IMR-90 (cell line): Measurements from ENCODE around the gene MAB21L3. TPM values are rescaled to one million over a fixed set of nuclear protein-coding genes. Genes with fewer than 3 reads are reported as not detected.

ENCODE experiments used
- ATAC-seq: fragments of 200-7000 bp; cut with Tn5 transposase; 2 replicates; pipeline ENCODE4 v1.9.1; 2020; ENCODE audit warnings: low read depth, mild to moderate bottlenecking, moderate library complexity
- BruUV-seq: library from RNA; stranded (reverse); fragments of 400-500 nt; replicated peaks from 2 replicates; lab custom pipeline; 2021; lab: Mats Ljungman, UMichigan
- CTCF ChIA-PET: fragments of 300-600 bp; formaldehyde crosslinking; extraction: SDS; loops from one replicate; lab custom pipeline; 2021; ENCODE audit warnings: antibody characterized with exemption; lab: Yijun Ruan, JAX
- POLR2A ChIA-PET: fragments of 300-600 bp; sonication (Branson Sonifier 250); formaldehyde crosslinking; loops from one replicate; lab custom pipeline; 2022; ENCODE audit warnings: antibody characterized with exemption; ENCODE audit not compliant: unreplicated experiment; lab: Charles Lee
- DNase-seq: peaks from one replicate; pipeline ENCODE4 v3.0.0; 2013
- H2AFZ ChIP-seq: replicated peaks from 2 replicates; pipeline ENCODE3; 2013; ENCODE audit warnings: low read length, mild to moderate bottlenecking; ENCODE audit not compliant: poor library complexity
- H2AK5ac ChIP-seq: 2 replicates; pipeline ENCODE4 v1.6.1; 2013; ENCODE audit warnings: low read depth, low read length, inconsistent platforms
- H2AK9ac ChIP-seq: replicated peaks from 2 replicates; pipeline ENCODE3; 2013; ENCODE audit warnings: mild to moderate bottlenecking, low read depth, low read length, moderate library complexity; ENCODE audit not compliant: poor library complexity
- H2BK120ac ChIP-seq: 2 replicates; pipeline ENCODE4 v1.6.1; 2013; ENCODE audit warnings: low read depth, low read length, inconsistent platforms
- H2BK15ac ChIP-seq: 3 replicates; pipeline ENCODE4 v1.6.1; 2013; ENCODE audit warnings: low read depth, low read length, inconsistent platforms
- H2BK20ac ChIP-seq: 2 replicates; pipeline ENCODE4 v1.6.1; 2013; ENCODE audit warnings: low read depth, mild to moderate bottlenecking, inconsistent platforms, low read length, moderate library complexity
- H2BK5ac ChIP-seq: 2 replicates; pipeline ENCODE4 v1.6.1; 2013; ENCODE audit warnings: mild to moderate bottlenecking, low read depth, low read length, inconsistent platforms; ENCODE audit not compliant: poor library complexity, severe bottlenecking
- H3K14ac ChIP-seq: replicated peaks from 2 replicates; pipeline ENCODE4 v1.6.1; 2013; ENCODE audit warnings: low read depth, low read length, inconsistent platforms
- H3K18ac ChIP-seq: 2 replicates; pipeline ENCODE4 v1.6.1; 2013; ENCODE audit warnings: low read depth, low read length, control low read depth
- H3K23ac ChIP-seq: 2 replicates; pipeline ENCODE4 v1.6.1; 2013; ENCODE audit warnings: low read depth, low read length, inconsistent platforms
- H3K27ac ChIP-seq: 2 replicates; pipeline ENCODE4 v1.5.1; 2013; ENCODE audit warnings: mild to moderate bottlenecking, control low read depth, low read length; ENCODE audit not compliant: insufficient read depth
- H3K27me3 ChIP-seq: 2 replicates; pipeline ENCODE4 v1.6.1; 2013; ENCODE audit warnings: low read length; ENCODE audit not compliant: control insufficient read depth, insufficient read depth
- H3K36me3 ChIP-seq: 2 replicates; pipeline ENCODE4 v1.6.1; 2013; ENCODE audit warnings: low read length, mixed read lengths; ENCODE audit not compliant: control insufficient read depth, insufficient read depth
- H3K4ac ChIP-seq: 2 replicates; pipeline ENCODE4 v1.6.1; 2013; ENCODE audit warnings: low read depth, low read length, inconsistent platforms
- H3K4me1 ChIP-seq: 2 replicates; pipeline ENCODE4 v1.6.1; 2013; ENCODE audit warnings: low read length, mixed read lengths; ENCODE audit not compliant: control insufficient read depth, insufficient read depth
- H3K4me2 ChIP-seq: 2 replicates; pipeline ENCODE4 v1.6.1; 2013; ENCODE audit warnings: low read depth, mild to moderate bottlenecking, control low read depth, low read length, moderate library complexity
- H3K4me3 ChIP-seq: 2 replicates; pipeline ENCODE4 v1.5.1; 2013; ENCODE audit warnings: low read depth, mild to moderate bottlenecking, control low read depth, low read length, moderate library complexity; ENCODE audit not compliant: insufficient read depth
- H3K56ac ChIP-seq: 2 replicates; pipeline ENCODE4 v1.6.1; 2013; ENCODE audit warnings: low read length, inconsistent platforms; ENCODE audit not compliant: insufficient read depth; ENCODE audit errors: extremely low read depth
- H3K79me1 ChIP-seq, 2 experiments: 2 replicates each; pipeline ENCODE4 v1.6.1; 2013; ENCODE audit warnings: low read length in 2 of 2, inconsistent platforms in 1 of 2, low read depth in 1 of 2
- H3K9ac ChIP-seq: 2 replicates; pipeline ENCODE4 v1.6.1; 2013; ENCODE audit warnings: low read depth, low read length, control low read depth
- H3K9me1 ChIP-seq: 2 replicates; pipeline ENCODE4 v1.6.1; 2013; ENCODE audit warnings: low read length, inconsistent platforms; ENCODE audit not compliant: insufficient read depth
- H3K9me3 ChIP-seq: 2 replicates; pipeline ENCODE4 v1.6.1; 2013; ENCODE audit warnings: low read length; ENCODE audit not compliant: control insufficient read depth, insufficient read depth
- H4K20me1 ChIP-seq: 2 replicates; pipeline ENCODE4 v1.6.1; 2013; ENCODE audit warnings: low read length, inconsistent platforms; ENCODE audit not compliant: insufficient read depth
- H4K5ac ChIP-seq: 2 replicates; pipeline ENCODE4 v1.6.1; 2013; ENCODE audit warnings: mild to moderate bottlenecking, low read depth, low read length, control low read depth
- H4K8ac ChIP-seq, 2 experiments: 2 replicates each; pipeline ENCODE4 v1.6.1; 2013; ENCODE audit warnings: low read depth in 2 of 2, low read length in 2 of 2, control low read depth in 1 of 2, inconsistent platforms in 1 of 2
- H4K91ac ChIP-seq: 2 replicates; pipeline ENCODE4 v1.6.1; 2013; ENCODE audit warnings: low read depth, low read length, inconsistent platforms; ENCODE audit not compliant: insufficient read depth
- CEBPB ChIP-seq: IDR thresholded peaks from 2 replicates; pipeline ENCODE4 v1.6.1; 2012; ENCODE audit warnings: low read depth, low read length, improper control_type of control experiment
- CTCF ChIP-seq: conservative IDR thresholded peaks from 2 replicates; pipeline ENCODE4 v1.5.1; 2012; ENCODE audit warnings: mild to moderate bottlenecking, low read depth, low read length, improper control_type of control experiment
- MAFK ChIP-seq: IDR thresholded peaks from 2 replicates; pipeline ENCODE4 v1.6.1; 2012; ENCODE audit warnings: low read depth, low read length, improper control_type of control experiment
- POLR2A ChIP-seq: IDR thresholded peaks from 2 replicates; pipeline ENCODE4 v1.6.1; 2012; ENCODE audit warnings: mild to moderate bottlenecking, low read depth, low read length
- RAD21 ChIP-seq: IDR thresholded peaks from 2 replicates; pipeline ENCODE4 v1.6.1; 2012; ENCODE audit warnings: low read length, improper control_type of control experiment
- RFX5 ChIP-seq: IDR thresholded peaks from 2 replicates; pipeline ENCODE4 v1.8.0; 2012; ENCODE audit warnings: low read depth, mild to moderate bottlenecking, low read length, moderate library complexity
- WGBS, 2 experiments: methylation state at CpG; one replicate each; pipeline versions ENCODE4 v1.1.5 to v1.1.7; 2013; ENCODE audit warnings: missing lambda C conversion rate in 2 of 2; ENCODE audit not compliant: insufficient read length in 1 of 2; ENCODE audit errors: extremely low coverage in 2 of 2; 5-methylcytosine and 5-hydroxymethylcytosine counted together
- dilution Hi-C: fragments of 300-500 bp; cut with HindIII; formaldehyde crosslinking; loops from one replicate; pipeline ENCODE4 v1.14.3; 2018; ENCODE audit warnings: low sequenced_read_pairs; ENCODE audit not compliant: unreplicated experiment
- in situ Hi-C: fragments of 300-500 bp; cut with MboI; formaldehyde crosslinking; loops from 3 replicates; pipeline ENCODE4 v1.14.3; 2019; ENCODE audit warnings: low sequenced_read_pairs, inconsistent platforms, mixed read lengths
- intact Hi-C: fragments of 100-400 bp; cut with micrococcal nuclease; formaldehyde crosslinking; loops from 2 replicates; pipeline ENCODE4 v1.10.0; 2022
- polyA plus RNA-seq, 3 experiments: library from polyadenylated mRNA; depleted of rRNA; stranded (reverse); fragments of >200 nt; gene quantifications; 2 replicates each; pipeline ENCODE4 v1.2.3, GENCODE V29; 2012; ENCODE audit warnings: low replicate concordance in 1 of 3
- total RNA-seq: library from RNA; depleted of rRNA; stranded (reverse); fragments of >200 nt; gene quantifications from 2 replicates; pipeline ENCODE4 v1.2.3, GENCODE V29; 2012

The MAB21L3 gene
- total and polyA plus RNA-seq, 2 of the 4 experiments (the other 2 are of a cell fraction): not detected

DNA sequence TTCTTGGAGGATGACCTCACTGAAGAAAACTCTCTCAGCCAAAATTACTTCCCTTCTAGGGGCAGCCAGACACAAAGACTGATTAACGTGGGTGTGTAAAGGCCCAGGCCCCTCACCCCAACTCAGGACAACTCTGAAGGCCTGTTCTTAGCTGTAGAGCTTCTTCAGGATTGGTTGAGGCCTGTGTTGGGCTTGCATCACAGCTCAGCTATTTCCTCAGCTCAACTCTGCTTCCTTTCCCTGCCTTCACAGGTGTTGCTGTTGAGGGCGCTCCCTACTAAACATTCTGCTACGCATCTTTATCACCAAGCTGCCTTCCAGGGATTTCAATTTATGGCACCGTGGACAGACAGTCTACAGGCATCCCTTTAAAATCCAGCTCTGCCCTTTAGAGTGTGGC is 36.8 kb downstream of the MAB21L3 start:
- H2BK15ac ChIP-seq: no peak overlapping the region
- no peak overlapping the region for H2AK5ac ChIP-seq
- dilution Hi-C loops: no loop called here
- no peak overlapping the region for H2AFZ ChIP-seq
- POLR2A ChIA-PET: no interaction called here
- H3K4me3 ChIP-seq: no peak overlapping the region
- no peaks in the 10 kb centered on the region for H3K4me1 ChIP-seq
- H3K4ac ChIP-seq: no peak overlapping the region
- H3K23ac ChIP-seq: no peak overlapping the region
- intact Hi-C loops: no loop called here
- H3K36me3 ChIP-seq: no peaks in the 10 kb centered on the region
- H3K9ac ChIP-seq: no peak overlapping the region
- H3K4me2 ChIP-seq: no peak overlapping the region
- no peaks in the 10 kb centered on the region for H3K9me1 ChIP-seq
- H3K27me3 ChIP-seq: peaks cover 5% of the 10 kb centered on the region
- H3K27ac ChIP-seq: no peak overlapping the region
- H3K79me1 ChIP-seq: no peaks in the 10 kb centered on the region
- no peak overlapping the region for H3K14ac ChIP-seq
- in situ Hi-C loops: no loop called here
- no peak overlapping the region for H2BK20ac ChIP-seq
- no peaks in the 10 kb centered on the region for H4K20me1 ChIP-seq
- no peaks in the 10 kb centered on the region; the same call in 1 of the 2 replicates for H3K9me3 ChIP-seq
- no peak overlapping the region for H2BK5ac ChIP-seq
- no peak overlapping the region for H4K91ac ChIP-seq
- H2AK9ac ChIP-seq: no peak overlapping the region
- ATAC-seq (no peak), DNase-seq (no peak)
- no peak overlapping the region for H3K18ac ChIP-seq
- no TSS peak for BruUV-seq
- TF ChIP-seq RFX5 (no peak), CTCF (no peak), RAD21 (no peak), CEBPB (no peak), POLR2A (no peak), MAFK (no peak)
- no peak overlapping the region for H3K56ac ChIP-seq
- H4K8ac ChIP-seq: no peak overlapping the region
- WGBS, 2 experiments: 100% methylated on average over 1 of the region's 4 CpGs; no CpG with 5 or more reads in 1 of the 2 experiments
- H4K5ac ChIP-seq: no peak overlapping the region
- no peak overlapping the region for H2BK120ac ChIP-seq
- CTCF ChIA-PET: interaction anchor here (5.5 kb wide), 1 partner anchor 9 kb away, joined by 23 read pairs; no protein-coding TSS in a partner anchor
